ENCODE measurements around the gene IFNGR1.
"Not testable (repeated sequence)": the region's sequence is repeated elsewhere in the genome, so short reads cannot be mapped to it uniquely, and the experiment has no call there.

IFNGR1 gene

GRCh38 chr6:137210903-137211302 is 8.3 kb downstream of the IFNGR1 start:
- DNase-seq = no peak

DNA sequence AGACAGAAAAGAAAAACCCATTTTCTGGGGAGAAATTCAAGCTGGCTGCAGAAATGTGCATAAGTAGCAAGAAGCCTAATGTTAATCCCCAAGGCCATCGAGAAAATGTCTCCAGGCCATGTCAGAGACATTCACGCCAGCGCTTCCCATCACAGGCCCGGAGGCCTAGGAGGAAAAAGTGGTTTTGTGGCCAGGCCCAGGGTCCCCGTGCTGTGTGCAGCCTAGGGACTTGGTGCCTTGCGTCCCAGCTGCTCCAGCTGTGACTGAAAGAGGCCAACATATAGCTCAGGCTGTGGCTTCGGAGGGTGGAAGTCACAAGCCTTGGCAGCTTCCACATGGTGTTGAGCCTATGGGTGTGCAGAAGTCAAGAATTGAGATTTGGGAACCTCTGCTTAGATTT is 10.9 kb downstream of the IFNGR1 start:
- no peak for DNase-seq

DNA sequence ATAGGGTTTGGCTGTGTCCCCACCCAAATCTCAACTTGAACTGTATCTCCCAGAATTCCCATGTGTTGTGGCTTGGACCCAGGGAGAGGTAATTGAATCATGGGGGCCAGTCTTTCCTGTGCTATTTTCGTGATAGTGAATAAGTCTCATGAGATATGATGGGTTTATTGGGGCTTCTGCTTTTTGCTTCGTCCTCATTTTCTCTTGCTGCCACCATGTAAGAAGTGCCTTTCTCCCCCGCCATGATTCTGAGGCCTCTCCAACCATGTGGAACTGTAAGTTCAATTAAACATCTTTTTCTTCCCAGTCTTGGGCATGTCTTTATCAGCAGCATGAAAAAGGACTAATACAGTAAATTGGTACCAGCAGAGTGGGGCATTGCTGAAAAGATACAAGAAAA is 11.7 kb downstream of the IFNGR1 start:
- DNase-seq = not testable (repeated sequence)

GRCh38 chr6:137206577-137206976 is 12.6 kb downstream of the IFNGR1 start:
- no peak for DNase-seq

- no peak for DNase-seq
Observed at GRCh38 chr6:137203256-137203655, 15.9 kb downstream of the IFNGR1 start.

- DNase-seq = no peak
Observed at GRCh38 chr6:137202078-137202477, 17.1 kb downstream of the IFNGR1 start.

- no peak for DNase-seq
Observed at GRCh38 chr6:137201006-137201405, 18.2 kb downstream of the IFNGR1 start.

DNA sequence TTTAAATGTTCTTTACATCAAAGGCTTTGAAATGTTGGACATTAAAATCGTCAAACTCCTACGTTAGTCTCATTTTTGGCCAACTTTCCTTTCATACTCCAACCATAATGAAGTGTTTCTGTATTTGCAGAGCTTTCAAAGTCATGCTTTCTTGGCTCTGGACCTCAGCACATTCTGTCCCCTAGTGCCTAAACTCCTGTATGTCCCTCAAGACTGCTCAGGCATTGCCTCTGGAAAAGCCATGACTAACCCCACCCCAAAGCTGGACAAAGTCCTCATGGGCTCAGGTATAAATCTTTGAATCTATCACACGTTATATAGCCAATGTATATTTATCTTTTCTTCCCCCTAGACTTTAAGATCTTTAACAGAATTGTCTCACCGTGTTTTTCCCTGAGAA is 18.9 kb downstream of the IFNGR1 start:
- DNase-seq = no peak

- DNase-seq = no peak
Observed at GRCh38 chr6:137197684-137198645, 21.2 kb downstream of the IFNGR1 start.

DNA sequence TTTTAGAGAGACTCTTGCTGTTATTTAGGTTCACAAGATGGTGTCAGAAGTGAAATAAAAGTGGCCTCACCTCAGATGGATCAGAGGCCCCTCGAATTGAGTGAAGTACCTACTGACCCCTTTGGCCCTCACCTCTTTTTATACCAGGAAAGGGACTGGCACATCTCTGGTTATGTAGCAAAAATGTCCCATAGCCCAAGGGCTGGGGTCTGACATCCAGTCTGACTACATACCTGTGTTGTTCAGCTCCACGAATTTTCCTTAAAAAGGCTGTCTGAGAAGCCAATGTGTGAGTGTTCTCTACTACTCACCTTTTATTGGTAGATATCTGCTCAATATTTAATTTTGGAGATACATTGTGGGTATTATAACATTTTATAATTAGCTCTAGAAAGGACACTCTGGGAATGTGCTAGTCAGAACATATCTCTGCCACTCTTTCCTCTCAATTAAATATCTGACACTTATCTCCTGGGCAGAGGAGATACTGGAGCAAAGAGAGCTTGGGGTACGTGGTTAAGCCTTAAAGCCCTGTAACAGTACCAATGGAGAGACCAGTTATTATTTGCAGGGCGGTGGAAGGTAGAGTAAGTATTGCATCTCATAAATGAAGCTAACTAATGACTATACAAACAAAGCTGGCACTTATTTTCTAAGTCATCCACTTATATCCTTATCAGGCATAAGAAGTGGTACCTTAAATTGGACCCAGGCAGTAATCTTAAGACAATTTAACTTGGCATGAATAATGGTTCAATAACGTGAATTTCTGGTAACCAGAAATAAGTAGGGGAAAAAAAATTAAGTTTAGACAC is 25.7 kb downstream of the IFNGR1 start:
- DNase-seq = no peak

- no peak for DNase-seq
Observed at GRCh38 chr6:137192821-137193220, 26.4 kb downstream of the IFNGR1 start.

- no peak for DNase-seq
Observed at GRCh38 chr6:137191670-137192069, 27.5 kb downstream of the IFNGR1 start.

DNA sequence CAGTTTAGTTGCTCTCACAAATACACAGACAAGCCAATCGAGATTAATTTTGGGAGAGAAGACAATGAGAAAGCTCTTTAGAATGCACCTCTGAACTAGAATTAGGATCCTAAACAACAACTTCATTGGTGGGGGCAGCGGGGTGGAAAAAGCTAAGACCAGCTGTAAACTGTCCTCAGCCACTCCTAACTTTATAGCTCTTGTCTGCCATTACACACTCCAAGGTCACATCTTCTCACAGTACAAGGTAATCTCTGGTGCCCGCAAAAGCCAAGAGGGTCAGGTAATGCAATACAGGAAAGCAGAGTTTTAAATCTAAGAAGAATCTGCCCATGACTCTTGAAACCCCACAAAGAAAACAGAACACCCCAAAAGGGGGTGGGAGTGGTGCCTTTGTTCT is 27.9 kb downstream of the IFNGR1 start:
- no peak for DNase-seq

GRCh38 chr6:137190583-137191094 is 28.5 kb downstream of the IFNGR1 start:
- no peak for DNase-seq

GRCh38 chr6:137188855-137189254 is 30.3 kb downstream of the IFNGR1 start:
- DNase-seq = no peak

DNA sequence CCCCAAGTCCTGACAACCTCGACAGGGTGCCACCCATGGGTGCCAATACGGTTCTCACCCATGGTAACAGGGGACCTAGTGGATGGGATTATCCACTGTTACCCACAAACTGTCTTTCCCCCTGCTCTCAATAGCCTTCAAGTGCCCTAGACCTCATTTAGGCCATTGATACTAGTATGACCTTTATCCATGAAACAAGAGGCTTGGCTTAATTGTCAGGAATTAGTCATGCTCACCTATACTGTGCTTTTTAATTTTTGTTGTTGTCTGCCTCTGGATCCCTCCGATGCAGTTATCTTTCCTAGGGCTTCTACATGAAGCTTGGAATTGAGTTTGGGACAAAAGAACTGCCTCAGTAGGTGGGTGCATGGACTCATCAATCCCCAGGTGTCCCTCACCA is 33.9 kb downstream of the IFNGR1 start:
- DNase-seq = no peak

- no peak for DNase-seq
Observed at GRCh38 chr6:137182654-137183073, 36.5 kb downstream of the IFNGR1 start.

- DNase-seq = no peak
Observed at GRCh38 chr6:137181891-137182653, 37.1 kb downstream of the IFNGR1 start.

- no peak for DNase-seq
Observed at GRCh38 chr6:137177611-137178010, 41.6 kb downstream of the IFNGR1 start.

DNA sequence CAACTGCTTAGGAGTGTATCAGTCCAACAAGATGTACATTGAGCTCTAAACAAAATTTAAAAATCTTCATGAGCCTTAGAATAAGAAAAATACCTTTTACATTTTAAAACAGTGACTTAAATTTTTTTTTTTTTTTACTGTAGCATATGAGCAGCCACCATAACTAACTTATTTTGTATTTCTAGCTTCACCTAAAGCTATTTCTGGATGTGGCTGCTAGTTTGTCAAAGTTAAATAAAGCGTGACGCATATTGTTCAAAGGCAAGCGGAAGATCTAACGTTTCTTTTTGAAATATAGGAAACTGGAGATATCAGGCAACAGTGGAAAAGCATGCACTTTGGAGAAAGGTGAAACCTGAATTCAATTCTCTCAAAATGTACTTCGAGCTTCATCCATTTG is 42.5 kb downstream of the IFNGR1 start:
- DNase-seq = no peak

- DNase-seq = no peak
Observed at GRCh38 chr6:137175868-137176245, 43.3 kb downstream of the IFNGR1 start.

GRCh38 chr6:137175157-137175867 is 43.9 kb downstream of the IFNGR1 start:
- DNase-seq = no peak
